Memory B cell (primary cell): ENCODE results near the gene NRF1.
"Not testable (repeated sequence)": the region's sequence is repeated elsewhere in the genome, so short reads cannot be mapped to it uniquely, and the experiment has no call there.

Experiments used
- ATAC-seq: fragments of 150-1000 bp; cut with Tn5 transposase; 2 replicates; pipeline ENCODE4 v1.10.0; 2021; ENCODE audit warnings: low read depth, mild to moderate bottlenecking, moderate library complexity
- DNase-seq, 2 donors: peaks; one replicate each; pipeline ENCODE4 v3.0.0; 2022; ENCODE audit warnings: low spot score in 2 of 2
- H3K27ac Mint-ChIP-seq: one replicate; pipeline ENCODE4 v1.8.0; 2022; ENCODE audit warnings: mild to moderate bottlenecking, moderate library complexity, mixed read lengths
- H3K27me3 Mint-ChIP-seq: one replicate; pipeline ENCODE4 v1.8.0; 2022; ENCODE audit warnings: mixed read lengths
- H3K36me3 Mint-ChIP-seq: one replicate; pipeline ENCODE4 v1.8.0; 2022; ENCODE audit warnings: mild to moderate bottlenecking, mixed read lengths
- H3K4me1 Mint-ChIP-seq: one replicate; pipeline ENCODE4 v1.8.0; 2022; ENCODE audit warnings: mixed read lengths
- H3K4me3 Mint-ChIP-seq: one replicate; pipeline ENCODE4 v1.8.0; 2022; ENCODE audit warnings: mild to moderate bottlenecking, moderate library complexity, mixed read lengths
- H3K9me3 Mint-ChIP-seq: one replicate; pipeline ENCODE4 v1.8.0; 2022; ENCODE audit warnings: mixed read lengths

The NRF1 gene

GRCh38 chr7:129611246-129612111 is at the start of gene NRF1:
Gene NRF1 (plus strand): TSS chr7:129611720. CDS start chr7:129657352, 45,632 bp downstream.
- Mint-ChIP-seq H3K27ac (peak within 1 kb of the TSS; percentile 97), H3K36me3 (no peaks in the 10 kb centered on the region), H3K4me1 (peaks cover 36% of the 10 kb centered on the region), H3K27me3 (no peaks in the 10 kb centered on the region), H3K4me3 (peak within 1 kb of the TSS; percentile 95), H3K9me3 (no peaks in the 10 kb centered on the region)
- DNase-seq (peak; percentile 92 to 93), ATAC-seq (peak; percentile 80)

DNA sequence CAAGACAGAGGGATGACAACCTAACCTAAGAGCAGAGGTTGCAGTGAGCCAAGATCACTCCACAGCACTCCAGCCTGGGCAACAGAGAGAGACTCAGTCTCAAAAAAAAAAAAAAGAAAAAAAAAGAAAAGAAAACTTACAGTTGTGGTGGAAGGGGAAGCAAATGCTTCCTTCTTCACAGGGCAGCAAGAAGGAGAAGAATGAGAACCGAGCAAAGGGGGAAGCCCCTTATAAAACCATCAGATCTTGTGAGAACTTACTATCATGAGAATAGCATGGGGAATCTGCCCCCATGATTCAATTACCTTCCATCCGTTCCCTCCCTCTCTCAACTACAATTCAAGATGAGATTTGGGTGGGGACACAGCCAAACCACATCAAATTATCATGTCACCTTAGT is 45.2 kb upstream of the NRF1 start:
- peak; percentile 69 for ATAC-seq
- not testable (repeated sequence) for H3K4me3 Mint-ChIP-seq, H3K36me3 Mint-ChIP-seq, DNase-seq, H3K9me3 Mint-ChIP-seq, H3K4me1 Mint-ChIP-seq, H3K27ac Mint-ChIP-seq
- H3K27me3 Mint-ChIP-seq, result peaks cover 21% of the 10 kb centered on the region

- peaks cover 7% of the 10 kb centered on the region for H3K36me3 Mint-ChIP-seq
- peaks cover 8% of the 10 kb centered on the region for H3K9me3 Mint-ChIP-seq
- H3K27ac Mint-ChIP-seq, result no peak overlapping the region
- peaks cover 22% of the 10 kb centered on the region for H3K27me3 Mint-ChIP-seq
- ATAC-seq (no peak), DNase-seq (no peak)
- no peak overlapping the region for H3K4me3 Mint-ChIP-seq
- no peaks in the 10 kb centered on the region for H3K4me1 Mint-ChIP-seq
Observed at GRCh38 chr7:129567377-129567776, 44.1 kb upstream of the NRF1 start.

DNA sequence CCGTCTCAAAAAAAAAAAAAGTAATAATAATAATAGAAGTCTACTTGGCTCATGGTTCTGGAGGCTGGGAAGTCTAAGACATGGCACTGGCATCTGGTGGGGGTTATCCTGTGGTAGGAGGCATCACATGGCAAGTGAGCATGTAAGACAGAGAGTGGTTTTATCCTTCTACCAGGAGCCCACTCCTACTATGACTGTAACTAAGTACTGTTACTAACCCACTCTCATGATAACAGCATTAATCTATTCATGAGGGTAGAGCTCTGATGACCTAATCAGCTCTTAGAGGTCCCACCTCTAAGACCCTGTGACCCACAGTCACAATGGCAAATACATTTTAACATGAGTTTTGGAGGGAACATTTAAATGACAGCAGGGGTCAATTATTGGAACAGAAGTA is 43.3 kb upstream of the NRF1 start:
- ATAC-seq, result no peak
- Mint-ChIP-seq H3K9me3 (peaks cover 8% of the 10 kb centered on the region), H3K4me3 (no peak overlapping the region), H3K4me1 (no peaks in the 10 kb centered on the region), H3K27ac (no peak overlapping the region), H3K27me3 (peaks cover 18% of the 10 kb centered on the region), H3K36me3 (peaks cover 7% of the 10 kb centered on the region)
- no peak for DNase-seq

GRCh38 chr7:129569326-129569725 is 42.2 kb upstream of the NRF1 start:
- H3K4me3 Mint-ChIP-seq, result no peak overlapping the region
- no peak overlapping the region for H3K27ac Mint-ChIP-seq
- DNase-seq (no peak), ATAC-seq (no peak)
- H3K36me3 Mint-ChIP-seq, result peaks cover 7% of the 10 kb centered on the region
- no peaks in the 10 kb centered on the region for H3K4me1 Mint-ChIP-seq
- H3K27me3 Mint-ChIP-seq, result peaks cover 18% of the 10 kb centered on the region
- peaks cover 8% of the 10 kb centered on the region for H3K9me3 Mint-ChIP-seq

GRCh38 chr7:129569811-129570215 is 41.7 kb upstream of the NRF1 start:
- ATAC-seq, result no peak
- H3K4me3 Mint-ChIP-seq, result no peak overlapping the region
- peaks cover 8% of the 10 kb centered on the region for H3K9me3 Mint-ChIP-seq
- H3K4me1 Mint-ChIP-seq, result no peaks in the 10 kb centered on the region
- no peak overlapping the region for H3K27ac Mint-ChIP-seq
- H3K36me3 Mint-ChIP-seq, result peaks cover 7% of the 10 kb centered on the region
- DNase-seq, result no peak
- peaks cover 17% of the 10 kb centered on the region for H3K27me3 Mint-ChIP-seq

DNA sequence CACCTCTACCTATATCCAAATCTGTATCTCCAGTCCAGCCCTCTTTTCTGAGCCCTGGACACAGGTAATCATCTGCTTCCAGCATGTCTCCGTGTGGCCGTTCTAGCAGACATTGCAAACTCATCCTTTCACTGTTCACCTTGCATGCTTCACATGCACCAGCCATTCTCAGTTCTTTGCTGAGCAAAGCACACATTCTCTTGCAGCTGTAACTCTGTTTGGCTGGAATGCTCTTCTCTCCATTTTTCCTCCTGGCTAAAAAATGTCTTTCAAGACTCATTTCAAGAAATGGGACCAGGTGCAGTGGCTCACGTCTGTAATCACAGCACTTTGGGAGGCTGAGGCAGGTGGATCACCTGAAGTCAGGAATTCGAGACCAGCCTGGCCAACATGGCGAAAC is 40.3 kb upstream of the NRF1 start:
- Mint-ChIP-seq H3K4me1 (no peaks in the 10 kb centered on the region), H3K9me3 (peaks cover 9% of the 10 kb centered on the region), H3K36me3 (peaks cover 7% of the 10 kb centered on the region), H3K27me3 (peaks cover 17% of the 10 kb centered on the region), H3K4me3 (no peak overlapping the region), H3K27ac (no peak overlapping the region)
- ATAC-seq (no peak), DNase-seq (no peak)

- Mint-ChIP-seq H3K27me3 (peaks cover 14% of the 10 kb centered on the region), H3K4me1 (no peaks in the 10 kb centered on the region), H3K36me3 (peaks cover 7% of the 10 kb centered on the region), H3K9me3 (peaks cover 10% of the 10 kb centered on the region), H3K4me3 (no peak overlapping the region), H3K27ac (no peak overlapping the region)
- ATAC-seq (no peak), DNase-seq (no peak)
Observed at GRCh38 chr7:129572205-129572604, 39.3 kb upstream of the NRF1 start.

GRCh38 chr7:129574487-129574886 is 37.0 kb upstream of the NRF1 start:
- no peak for DNase-seq
- ATAC-seq, result no peak
- H3K4me3 Mint-ChIP-seq, result no peak overlapping the region
- H3K4me1 Mint-ChIP-seq, result no peaks in the 10 kb centered on the region
- H3K27ac Mint-ChIP-seq, result no peak overlapping the region
- peaks cover 5% of the 10 kb centered on the region for H3K36me3 Mint-ChIP-seq
- H3K27me3 Mint-ChIP-seq, result peaks cover 8% of the 10 kb centered on the region
- H3K9me3 Mint-ChIP-seq, result peaks cover 5% of the 10 kb centered on the region

DNA sequence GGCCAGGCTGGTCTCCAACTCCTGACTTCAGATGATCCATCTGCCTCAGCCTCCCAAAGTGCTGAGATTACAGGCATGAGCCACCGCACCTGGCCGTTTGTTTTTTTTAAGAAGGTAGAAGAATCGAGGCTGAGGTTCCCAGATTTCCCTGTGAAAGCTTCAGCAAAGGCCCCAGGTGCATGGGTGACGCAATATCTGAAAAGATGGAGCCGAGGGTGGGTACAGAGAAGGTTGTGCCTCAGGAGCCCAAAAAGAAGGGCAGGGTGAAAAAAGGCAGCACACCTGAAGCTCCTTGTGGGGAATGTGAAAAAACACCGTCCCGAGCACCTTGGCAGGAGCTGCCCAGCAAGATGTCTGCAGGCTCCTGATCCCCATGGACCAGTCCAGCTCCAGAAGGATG is 35.8 kb upstream of the NRF1 start:
- peaks cover 5% of the 10 kb centered on the region for H3K9me3 Mint-ChIP-seq
- H3K27ac Mint-ChIP-seq, result no peak overlapping the region
- H3K4me1 Mint-ChIP-seq, result no peaks in the 10 kb centered on the region
- peaks cover 5% of the 10 kb centered on the region for H3K36me3 Mint-ChIP-seq
- no peak overlapping the region for H3K4me3 Mint-ChIP-seq
- no peak for ATAC-seq
- DNase-seq, result no peak
- peaks cover 8% of the 10 kb centered on the region for H3K27me3 Mint-ChIP-seq

GRCh38 chr7:129576138-129576537 is 35.4 kb upstream of the NRF1 start:
- H3K36me3 Mint-ChIP-seq, result peaks cover 5% of the 10 kb centered on the region
- no peak for ATAC-seq
- H3K4me1 Mint-ChIP-seq, result no peaks in the 10 kb centered on the region
- no peak for DNase-seq
- H3K27ac Mint-ChIP-seq, result no peak overlapping the region
- H3K27me3 Mint-ChIP-seq, result peaks cover 6% of the 10 kb centered on the region
- no peak overlapping the region for H3K4me3 Mint-ChIP-seq
- H3K9me3 Mint-ChIP-seq, result peaks cover 5% of the 10 kb centered on the region

- Mint-ChIP-seq H3K27me3 (peaks cover 2% of the 10 kb centered on the region), H3K9me3 (peaks cover 5% of the 10 kb centered on the region), H3K36me3 (peaks cover 5% of the 10 kb centered on the region), H3K4me3 (no peak overlapping the region), H3K4me1 (no peaks in the 10 kb centered on the region), H3K27ac (no peak overlapping the region)
- ATAC-seq, result no peak
- DNase-seq, result no peak
Observed at GRCh38 chr7:129578829-129579228, 32.7 kb upstream of the NRF1 start.

GRCh38 chr7:129586179-129586578 is 25.3 kb upstream of the NRF1 start:
- not testable (repeated sequence) for H3K4me1 Mint-ChIP-seq, H3K27ac Mint-ChIP-seq, H3K4me3 Mint-ChIP-seq, ATAC-seq, H3K27me3 Mint-ChIP-seq, DNase-seq
- peaks cover 18% of the 10 kb centered on the region for H3K9me3 Mint-ChIP-seq
- peaks cover 10% of the 10 kb centered on the region for H3K36me3 Mint-ChIP-seq

DNA sequence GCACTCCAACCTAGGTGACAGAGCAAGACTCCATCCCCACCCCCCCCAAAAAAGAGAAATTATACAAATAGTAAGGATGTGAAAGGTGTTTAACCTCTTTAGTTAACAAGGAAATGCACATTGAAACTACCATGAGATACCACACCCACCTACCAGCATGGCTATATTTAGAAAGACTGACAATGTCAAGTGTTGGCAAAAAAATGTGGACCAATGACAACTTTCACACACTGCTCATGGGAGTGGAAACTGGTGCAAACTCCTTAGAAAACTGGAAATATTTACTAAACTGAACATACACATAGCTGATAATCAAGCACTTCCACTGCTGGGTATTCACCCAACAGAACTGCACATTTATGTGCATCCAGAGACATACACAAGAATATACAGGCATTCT is 23.3 kb upstream of the NRF1 start:
- ATAC-seq, result no peak
- Mint-ChIP-seq H3K4me3 (no peak overlapping the region), H3K27ac (no peak overlapping the region), H3K27me3 (peaks cover 6% of the 10 kb centered on the region), H3K36me3 (peaks cover 12% of the 10 kb centered on the region), H3K9me3 (peaks cover 18% of the 10 kb centered on the region), H3K4me1 (no peaks in the 10 kb centered on the region)
- no peak for DNase-seq

- no peak overlapping the region for H3K27ac Mint-ChIP-seq
- ATAC-seq, result no peak
- peaks cover 3% of the 10 kb centered on the region for H3K4me1 Mint-ChIP-seq
- H3K36me3 Mint-ChIP-seq, result peaks cover 10% of the 10 kb centered on the region
- no peak for DNase-seq
- H3K4me3 Mint-ChIP-seq, result no peak overlapping the region
- H3K27me3 Mint-ChIP-seq, result peaks cover 8% of the 10 kb centered on the region
- H3K9me3 Mint-ChIP-seq, result peaks cover 9% of the 10 kb centered on the region
Observed at GRCh38 chr7:129591868-129592267, 19.7 kb upstream of the NRF1 start.
